ENCODE data around the gene MAPK8IP2.
"Not testable (repeated sequence)": the region's sequence is repeated elsewhere in the genome, so short reads cannot be mapped to it uniquely, and the experiment has no call there.

MAPK8IP2 gene

DNA sequence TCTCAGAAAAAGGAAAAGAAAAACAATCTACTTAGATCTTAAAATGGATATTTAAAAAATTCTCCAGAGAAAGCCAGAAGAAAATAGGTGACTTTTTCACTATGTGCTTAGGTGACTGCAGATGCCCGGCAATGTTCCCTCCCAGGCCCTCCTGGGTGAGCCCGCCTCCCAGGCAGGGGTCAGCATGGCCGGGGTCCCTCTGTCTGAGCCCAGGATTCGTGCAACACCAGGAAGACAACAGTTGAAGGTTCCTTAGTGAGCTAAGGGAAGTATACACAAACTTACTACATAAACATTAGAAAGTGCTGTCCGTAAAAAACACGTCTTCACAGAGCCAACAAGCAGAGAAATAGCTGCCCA is 11.6 kb downstream of the MAPK8IP2 start:
- DNase-seq (ENCODE audit: insufficient read length, low spot score) = no peak
- FAIRE-seq = no peak

DNA sequence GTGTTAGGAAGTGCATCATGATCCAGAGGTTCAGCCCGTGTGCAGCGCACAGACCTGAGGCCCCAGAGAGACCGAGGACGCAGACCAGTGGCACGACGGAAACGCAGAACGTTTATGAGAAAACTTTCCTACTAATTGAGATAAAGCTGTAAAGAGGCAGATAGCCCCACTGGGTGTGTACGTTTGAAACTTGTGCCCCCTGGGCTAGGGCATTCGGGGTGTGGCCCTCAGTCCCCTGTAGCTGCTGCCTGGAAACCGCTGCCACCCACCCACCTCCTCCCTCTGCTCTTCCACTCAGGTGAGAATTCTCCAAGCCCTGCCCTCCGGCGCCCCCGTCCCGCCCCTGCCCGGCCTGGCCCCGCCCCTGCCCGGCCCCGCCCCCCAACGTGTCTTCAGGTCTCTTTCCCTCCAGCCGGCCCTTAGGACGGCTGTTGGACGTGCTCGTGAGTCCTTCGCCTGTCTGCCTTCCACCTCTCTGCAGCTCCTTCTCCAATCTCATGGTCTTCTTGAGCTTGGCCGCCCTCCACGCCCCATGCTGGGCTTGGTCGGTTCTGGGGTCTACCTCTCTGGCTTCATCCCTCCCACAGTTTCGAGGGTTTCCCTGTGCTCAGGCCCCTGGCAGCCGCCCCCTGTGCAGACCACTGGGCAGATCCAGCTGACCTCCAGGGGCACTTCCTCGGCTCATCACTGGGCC is 12.1 kb downstream of the MAPK8IP2 start:
- DNase-seq (ENCODE audit: insufficient read length, low spot score) = peak; percentile 50
- no peak for FAIRE-seq

DNA sequence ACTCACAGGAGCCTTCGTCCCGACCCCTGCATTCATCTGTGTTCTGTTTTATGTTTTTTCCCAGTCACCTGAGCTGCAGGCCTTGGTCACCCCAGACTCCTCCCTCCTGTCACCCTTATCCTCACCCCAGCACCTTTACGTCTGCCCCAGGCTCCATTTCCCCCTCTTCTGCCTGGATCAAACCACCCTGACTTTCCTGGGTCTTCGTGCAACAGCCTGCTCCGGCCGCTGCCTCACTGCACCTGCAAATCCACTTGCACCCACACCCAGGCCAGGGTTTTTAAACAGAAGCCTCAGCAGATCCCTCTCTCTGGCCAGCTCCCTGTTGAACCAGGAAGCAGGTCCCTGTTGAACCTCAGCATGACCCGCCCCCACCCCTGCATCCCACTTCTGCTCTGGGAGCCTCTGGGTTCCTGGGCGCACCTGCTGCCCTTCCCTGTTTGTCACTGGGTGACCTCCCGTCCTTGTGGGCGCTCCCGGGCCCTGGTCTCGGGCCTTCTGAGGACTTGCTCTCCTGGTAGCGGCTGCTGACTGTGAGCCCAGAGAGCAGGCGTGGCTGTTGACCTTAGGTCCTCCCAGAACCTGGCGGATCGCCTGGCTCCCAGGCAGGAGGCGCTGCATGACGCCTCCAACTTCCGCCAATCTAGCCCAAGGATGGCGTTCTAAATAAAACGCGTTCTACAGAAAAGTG is 12.8 kb downstream of the MAPK8IP2 start:
- no peak for DNase-seq (ENCODE audit: insufficient read length, low spot score)
- FAIRE-seq = no peak

DNA sequence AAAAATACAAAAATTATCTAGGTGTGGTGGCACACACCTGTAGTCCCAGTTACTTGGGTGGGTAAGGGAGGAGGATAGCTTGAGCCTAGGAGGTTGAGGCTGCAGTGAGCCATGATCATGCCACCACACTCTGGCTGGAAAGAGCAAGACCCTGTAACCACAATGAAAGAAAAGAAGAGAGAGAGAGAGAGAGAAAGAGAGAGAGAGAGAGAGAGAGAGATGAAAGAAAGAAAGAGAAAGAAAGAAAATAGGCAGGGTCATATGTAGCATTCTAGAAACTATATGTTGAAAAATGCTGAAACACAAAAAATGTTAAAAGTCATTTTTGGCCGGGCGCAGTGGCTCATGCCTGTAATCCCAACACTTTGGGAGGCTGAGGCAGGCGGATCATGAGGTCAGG is 13.7 kb downstream of the MAPK8IP2 start:
- FAIRE-seq = not testable (repeated sequence)

DNA sequence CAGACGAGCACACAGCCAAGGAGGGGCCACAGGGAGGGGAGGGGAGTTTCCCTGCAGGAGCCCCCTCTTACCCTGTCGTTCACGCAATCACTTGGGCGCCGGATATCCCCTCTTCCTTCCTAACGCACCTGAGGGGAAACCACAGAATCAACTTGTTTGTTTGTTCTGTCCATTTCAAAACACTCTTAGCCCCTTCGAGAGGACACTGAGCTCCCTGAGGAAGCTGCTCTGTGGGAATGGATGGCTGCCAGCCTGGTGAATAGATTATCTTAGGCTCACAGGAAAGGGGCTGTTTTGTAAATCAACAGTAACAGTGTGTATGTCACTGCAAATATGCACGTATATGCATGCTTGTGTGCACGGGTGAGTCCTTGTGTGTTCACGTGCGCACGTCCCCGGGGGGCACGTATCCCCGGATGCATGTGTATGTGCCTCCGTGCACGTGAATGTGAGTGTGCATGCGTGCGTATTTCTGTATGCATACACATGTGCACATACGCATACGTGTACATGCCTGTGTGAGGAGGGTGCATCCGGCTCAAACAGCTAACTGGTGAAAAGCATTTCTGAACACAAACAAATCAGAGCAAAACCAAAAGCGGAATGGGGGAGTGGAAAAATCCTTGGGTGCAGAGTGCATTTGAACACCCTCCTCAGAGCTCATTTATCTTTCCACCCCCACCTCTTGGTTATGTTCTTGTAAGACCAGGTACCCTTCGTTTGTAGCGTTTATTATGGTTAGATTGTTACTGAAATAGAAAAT is 20.2 kb downstream of the MAPK8IP2 start:
- FAIRE-seq = no peak
- no peak for DNase-seq (ENCODE audit: insufficient read length, low spot score)

More for the DNA sequence above, 13.7 kb downstream of the MAPK8IP2 start:
- DNase-seq (ENCODE audit: insufficient read length, low spot score) = not testable (repeated sequence)

DNA sequence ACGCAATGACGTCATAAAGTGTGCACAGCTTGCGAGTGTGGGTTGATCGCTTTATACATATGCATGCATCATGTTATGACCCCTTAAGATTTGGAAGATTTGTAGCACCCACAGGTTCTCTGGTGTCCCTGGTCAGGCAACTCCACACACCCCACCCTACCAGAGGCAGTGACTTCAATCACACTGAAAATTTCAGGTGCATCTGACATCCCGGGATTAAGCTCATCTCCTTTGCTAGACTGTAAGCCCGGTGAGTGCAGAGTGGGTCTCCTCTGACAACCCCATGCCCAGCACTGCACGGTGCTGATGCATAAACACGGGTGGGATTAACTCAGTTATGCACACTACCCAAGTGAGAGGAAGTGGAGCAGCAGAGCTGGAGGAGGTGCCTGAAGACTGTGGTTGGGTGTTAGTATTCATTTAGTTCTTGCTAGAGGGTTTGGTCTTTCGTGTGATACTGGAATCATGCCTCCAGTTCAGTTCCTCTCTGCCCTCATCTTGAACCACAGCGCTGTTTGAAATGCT is 20.8 kb downstream of the MAPK8IP2 start:
- DNase-seq (ENCODE audit: insufficient read length, low spot score) (no peak), FAIRE-seq (peak; percentile 97)

DNA sequence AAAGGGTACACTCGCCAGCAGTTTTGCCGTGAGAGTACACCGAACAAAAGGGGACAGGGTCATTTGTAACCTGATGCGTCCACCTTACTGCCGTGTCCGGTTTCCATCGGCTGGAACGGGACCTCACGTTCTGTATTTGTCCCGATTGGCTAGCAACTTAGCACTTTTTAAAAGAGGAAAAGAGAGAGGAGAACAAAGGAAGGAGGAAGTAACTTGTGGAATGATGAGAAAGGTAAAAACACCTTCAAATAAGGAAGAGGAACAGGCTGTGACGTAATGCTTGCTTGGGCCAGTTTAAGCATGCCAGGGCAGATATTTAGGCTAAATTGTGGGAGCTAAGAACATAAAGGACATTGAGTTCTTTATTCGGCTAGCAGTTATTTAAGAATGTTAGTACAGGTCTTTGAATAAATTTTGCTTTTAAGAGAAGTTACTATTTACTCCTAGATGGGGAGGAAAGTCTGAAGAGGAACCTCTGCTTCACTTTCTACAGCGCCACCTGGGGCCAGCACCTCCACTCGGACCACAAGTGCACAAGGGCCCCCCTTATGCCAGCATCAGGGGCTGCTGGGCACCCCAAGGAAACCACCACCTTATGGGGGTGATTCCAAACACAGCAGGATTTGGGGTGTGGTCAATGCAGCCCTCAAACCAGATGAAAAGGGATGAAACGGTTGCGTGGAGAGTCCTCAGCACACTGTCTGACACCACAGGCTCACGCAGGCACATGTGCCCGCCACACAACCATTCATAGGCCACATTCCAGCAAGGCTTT is 21.5 kb downstream of the MAPK8IP2 start:
- FAIRE-seq (peak; percentile 86), DNase-seq (ENCODE audit: insufficient read length, low spot score) (no peak)

DNA sequence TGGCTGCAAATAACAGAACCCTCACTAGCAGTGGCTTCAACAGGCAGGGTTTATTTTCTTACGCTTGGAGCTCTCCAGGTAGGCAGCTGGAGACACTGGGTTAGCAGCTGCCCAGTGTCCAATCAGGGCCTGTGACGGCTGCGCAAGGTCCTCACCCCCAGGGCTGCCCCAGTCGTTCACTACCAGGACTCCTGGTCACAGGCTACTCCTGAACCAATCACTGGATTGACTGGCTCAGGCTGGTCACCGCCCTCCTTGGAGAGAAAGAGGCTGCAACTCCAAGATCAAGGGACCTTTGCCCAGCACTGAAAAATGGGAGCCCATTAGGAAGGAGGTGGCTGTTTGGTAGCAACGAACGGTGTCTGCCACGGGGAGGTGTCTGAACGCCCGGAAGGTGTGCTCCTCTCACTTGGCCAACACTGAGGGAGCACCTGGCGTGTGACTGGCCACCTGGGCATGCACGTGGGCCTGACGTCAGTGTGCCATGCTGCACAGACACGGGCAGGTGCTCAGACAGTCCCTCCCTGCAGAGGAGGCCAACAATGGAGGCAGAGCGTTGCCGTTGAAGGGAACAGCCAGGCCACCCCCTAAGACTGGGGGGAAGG is 22.2 kb downstream of the MAPK8IP2 start:
- FAIRE-seq (no peak), DNase-seq (ENCODE audit: insufficient read length, low spot score) (no peak)

DNA sequence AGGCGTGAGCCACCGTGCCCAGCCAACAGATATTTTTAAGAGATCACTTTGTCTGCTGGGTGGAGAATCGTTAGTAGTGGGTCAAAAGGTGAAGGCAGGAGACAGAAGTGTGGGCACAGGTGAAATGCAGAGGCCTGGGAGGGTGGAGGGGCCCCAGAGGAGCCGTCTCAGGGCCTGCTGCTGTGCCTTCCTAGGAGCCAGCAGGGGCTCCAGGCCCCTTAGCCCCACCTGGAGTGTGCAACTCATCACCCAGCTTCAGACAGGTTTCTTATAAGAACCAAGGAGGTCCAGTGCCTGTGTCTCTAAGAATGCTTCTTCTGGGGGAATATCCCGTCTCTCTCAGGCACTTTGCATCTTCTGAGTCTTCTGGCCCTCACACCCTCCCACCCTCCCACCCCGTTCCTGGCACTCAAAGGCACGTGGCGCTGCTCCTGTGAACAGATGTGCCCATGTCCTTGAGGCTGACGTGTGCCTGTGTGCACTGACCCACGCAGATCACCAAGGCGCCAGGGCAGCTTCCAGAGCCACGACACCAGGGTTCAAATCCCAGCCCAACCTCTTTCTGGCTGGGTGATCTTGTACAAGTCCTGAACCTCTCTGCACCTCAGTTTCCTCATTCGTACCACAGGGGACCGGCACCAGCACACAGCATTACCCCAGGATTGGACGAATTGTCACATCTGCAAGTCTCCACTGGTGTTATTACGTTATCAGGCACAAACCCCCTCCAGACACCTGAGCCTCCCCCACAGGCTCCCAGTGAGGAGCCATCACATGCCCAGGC is 23.9 kb downstream of the MAPK8IP2 start:
- FAIRE-seq (no peak), DNase-seq (ENCODE audit: insufficient read length, low spot score) (no peak)

DNA sequence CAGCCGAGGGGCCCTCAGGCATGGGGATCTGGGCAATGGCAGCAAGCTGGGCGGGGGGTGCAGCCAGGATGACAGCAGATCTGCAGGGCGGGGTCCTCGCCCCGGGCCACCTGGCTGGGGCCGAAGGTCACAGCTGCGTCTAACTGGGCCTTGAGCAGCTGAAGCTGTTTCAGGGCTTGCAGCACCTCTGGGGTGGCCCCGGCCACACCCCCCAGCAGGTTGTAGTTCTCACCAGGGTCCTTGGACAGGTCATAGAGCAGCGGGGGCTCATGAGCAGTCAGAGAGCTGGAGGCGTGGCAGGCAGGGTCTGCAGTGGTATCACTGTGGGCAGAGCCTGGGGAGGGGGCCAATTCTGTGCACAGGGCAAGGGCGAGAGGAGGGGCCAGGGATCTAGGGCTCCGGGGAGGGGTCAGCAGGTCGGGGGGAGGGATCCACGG is 24.6 kb downstream of the MAPK8IP2 start:
- DNase-seq (ENCODE audit: insufficient read length, low spot score) = no peak
- FAIRE-seq = no peak

DNA sequence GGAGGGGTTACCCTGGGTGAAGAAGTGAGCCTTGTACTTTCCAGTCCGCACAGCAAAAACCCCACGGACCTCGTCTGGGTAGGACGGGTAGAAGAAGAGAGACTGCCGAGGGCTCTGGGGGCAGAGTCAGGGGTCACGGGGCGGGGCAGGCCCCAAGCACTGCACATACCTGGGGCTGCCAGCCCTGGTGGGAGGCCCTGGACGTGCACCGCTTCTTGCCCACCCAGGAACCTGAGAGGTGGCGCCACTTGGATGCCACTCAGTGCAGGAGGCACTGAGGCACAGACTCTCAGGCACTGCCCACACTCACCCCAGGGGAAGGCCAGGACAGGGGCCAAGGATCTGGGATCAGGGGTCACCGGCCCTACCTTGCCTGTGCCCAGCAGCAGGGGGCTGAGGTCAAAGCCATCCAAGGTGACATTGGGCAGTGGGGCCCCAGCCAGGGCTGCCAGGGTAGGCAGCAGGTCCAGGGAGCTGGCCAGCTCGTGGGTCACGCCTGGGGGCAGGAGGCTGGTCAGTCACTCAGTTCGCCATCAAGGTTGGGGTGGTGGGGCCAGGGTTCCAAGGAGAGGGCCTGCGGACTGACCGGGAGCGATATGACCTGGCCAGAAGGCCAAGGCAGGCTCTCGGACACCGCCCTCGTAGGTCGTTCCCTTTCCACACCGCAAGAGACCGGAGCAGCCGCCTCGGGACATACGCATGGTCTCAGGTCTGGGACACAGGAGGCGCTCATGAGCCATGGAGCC is 25.1 kb downstream of the MAPK8IP2 start:
- no peak for FAIRE-seq
- no peak for DNase-seq (ENCODE audit: insufficient read length, low spot score)

DNA sequence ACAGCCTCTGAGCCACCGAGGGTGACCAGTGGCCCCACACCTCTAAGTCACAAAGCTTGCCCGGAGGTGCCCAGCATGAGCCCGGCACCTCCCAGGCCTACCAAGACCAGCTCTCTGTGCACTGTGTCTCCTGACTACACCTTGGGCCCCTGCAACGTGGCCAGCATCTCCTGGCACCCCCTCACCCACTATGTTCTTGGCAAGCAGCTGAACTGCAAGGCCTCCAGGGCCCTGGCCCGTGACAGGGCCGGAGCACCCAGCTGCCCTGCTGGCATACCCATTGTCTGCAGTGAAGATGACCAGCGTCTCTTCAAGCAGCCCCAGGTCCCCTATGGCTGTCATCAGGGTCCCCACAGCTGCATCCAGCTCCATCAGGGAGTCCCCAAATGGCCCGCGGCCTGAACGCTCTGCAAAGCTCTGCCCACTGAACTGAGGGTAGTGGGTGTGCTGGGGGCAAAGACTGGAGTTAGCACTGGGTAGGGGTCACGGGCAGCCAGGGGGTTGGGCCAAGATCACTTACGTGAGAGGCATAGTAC is 25.8 kb downstream of the MAPK8IP2 start:
- FAIRE-seq (no peak), DNase-seq (ENCODE audit: insufficient read length, low spot score) (no peak)

DNA sequence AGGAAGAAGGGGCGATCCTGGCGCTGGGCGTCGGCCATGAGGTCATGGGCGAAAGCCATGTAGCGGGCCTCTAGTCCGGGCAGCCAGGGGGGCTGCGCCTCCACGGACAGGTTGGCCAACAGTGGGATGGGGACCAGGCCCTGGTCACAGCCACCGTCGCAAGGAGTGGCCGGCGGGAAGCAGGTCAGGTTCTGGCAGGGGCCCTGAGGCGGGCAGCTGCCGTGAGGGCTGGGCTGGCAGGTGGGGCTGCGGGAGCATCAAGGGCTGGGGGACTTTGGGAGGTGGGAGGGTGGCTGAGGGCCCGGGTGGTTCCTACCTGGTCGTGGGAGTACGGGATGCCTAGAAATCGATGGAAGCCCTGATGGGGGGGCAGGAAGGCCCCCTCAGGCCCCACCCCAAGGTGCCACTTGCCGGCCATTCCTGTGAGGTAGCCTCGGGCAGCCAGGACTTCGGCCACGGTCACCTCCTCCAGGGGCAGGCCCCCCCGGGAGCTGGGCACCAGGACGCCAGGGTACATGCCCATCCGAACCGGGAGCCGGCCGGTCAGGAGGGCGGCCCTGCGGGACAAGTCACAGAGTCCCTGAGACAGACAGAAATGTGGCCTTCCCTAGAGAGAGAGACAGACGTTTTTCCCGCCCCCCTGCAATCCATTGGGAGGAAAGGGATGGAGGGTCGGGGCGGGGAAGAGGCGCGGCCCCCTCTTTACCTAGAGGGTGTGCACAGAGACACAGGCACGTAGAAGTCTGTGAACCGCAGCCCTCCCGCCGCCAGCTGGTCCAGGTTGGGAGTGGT is 26.5 kb downstream of the MAPK8IP2 start:
- FAIRE-seq (no peak), DNase-seq (ENCODE audit: insufficient read length, low spot score) (no peak)

DNA sequence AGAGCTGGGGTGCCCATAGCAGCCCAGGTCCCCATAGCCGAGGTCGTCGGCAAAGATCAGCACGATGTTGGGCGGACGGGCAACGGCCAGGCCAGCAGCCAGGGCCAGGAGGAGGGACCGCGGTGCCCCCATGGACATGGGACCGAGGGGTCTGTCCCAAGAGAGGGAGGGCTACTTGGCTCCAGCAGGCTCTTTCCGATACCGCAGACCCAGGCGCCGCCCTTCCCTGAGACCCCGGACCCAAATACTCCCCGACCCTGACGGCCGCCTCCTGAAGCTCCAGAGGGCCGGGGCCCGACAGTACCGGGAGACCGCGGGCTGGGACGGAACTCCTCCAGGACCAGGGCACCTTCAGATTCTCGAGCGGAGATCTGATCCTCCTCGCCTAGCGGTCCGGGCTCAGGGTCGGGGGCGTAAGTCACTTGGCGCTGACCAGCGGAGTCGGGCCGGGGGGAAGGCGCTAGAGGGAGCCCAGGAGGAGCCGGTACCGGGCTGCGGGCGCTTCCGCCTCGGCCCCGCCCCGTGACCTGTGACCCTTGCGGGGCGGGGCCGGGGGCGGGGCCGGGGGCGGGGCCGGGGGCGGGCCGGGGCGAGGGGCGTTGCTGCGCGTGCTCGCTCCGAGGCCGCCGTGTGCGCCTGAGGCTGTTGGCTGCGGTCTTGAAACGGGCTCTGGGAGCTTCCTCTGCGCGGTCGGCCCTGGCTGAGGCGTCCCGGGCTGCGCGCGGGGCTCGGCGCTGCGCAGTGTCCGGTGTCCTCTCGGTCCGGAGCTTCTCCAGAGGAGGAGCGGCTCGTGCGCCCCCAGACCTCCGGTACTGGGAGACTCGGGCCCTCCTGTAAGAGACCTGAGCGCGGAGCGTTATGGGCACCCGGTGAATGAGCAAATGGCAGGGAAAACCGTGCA is 27.3 kb downstream of the MAPK8IP2 start, which contains the start of gene ARSA:
TSS of gene ARSA (minus strand) at position 511 of the 901 bp plus-strand sequence. CDS start at position 138, 373 bp downstream.
- FAIRE-seq (peak; percentile 68), DNase-seq (ENCODE audit: insufficient read length, low spot score) (peak; percentile 79)

DNA sequence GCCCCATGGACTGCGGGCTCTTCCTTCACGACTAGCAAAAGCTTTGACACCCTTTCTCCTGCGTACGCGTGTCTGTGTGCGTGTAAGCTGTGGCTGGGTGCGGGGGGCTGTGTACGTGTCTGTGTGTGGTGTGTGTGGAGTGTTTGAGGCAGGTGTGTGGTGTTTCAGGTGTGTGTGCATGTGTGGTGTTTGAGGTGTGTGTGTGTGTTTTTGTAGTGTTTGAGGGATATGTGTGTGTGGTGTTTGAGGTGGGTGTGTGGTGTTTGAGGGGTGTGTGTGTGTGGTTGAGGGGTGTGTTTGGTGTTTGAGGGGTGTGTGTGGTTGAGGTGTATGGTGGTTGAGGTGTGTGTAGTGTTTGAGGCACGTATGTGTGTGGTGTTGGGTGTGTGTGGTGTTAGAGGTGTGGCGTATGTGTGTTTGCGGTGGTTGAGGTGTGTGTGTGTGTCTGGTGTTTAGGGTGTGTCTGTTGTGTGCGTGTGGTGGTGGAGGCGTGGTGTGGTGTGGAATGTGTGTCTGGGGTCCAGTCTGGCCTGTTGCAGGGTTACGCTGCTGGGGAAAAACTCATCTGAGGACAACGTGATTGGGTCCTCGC is 28.0 kb downstream of the MAPK8IP2 start:
- DNase-seq (ENCODE audit: insufficient read length, low spot score) (no peak), FAIRE-seq (peak; percentile 89)

DNA sequence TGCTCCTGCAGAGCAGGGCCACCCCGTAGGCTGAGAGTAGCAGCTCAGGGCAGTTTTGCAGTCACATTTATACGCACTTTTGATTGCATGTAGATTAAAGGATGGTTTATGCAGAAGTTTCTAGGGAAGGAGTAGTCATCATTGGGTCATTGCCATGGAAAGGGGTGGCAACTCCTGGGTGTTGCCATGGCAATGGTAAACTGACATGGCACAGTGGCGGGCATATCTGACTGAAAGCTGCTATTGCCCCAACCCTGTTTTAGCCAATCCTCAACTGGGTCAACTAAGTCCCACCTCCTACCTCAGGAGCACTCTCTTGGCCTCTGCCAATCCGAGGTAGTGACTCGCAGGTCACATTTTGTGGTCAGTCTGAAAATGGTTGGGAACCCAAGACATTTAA is 29.8 kb downstream of the MAPK8IP2 start:
- FAIRE-seq = no peak
- no peak for DNase-seq (ENCODE audit: insufficient read length, low spot score)
